ENCODE results near the gene IFI6.
"Not testable (repeated sequence)": the region's sequence is repeated elsewhere in the genome, so short reads cannot be mapped to it uniquely, and the experiment has no call there.

The IFI6 gene

GRCh38 chr1:27628712-27629111 is 43.3 kb downstream of the IFI6 start:
- DNase-seq (ENCODE audit: low spot score): no peak

DNA sequence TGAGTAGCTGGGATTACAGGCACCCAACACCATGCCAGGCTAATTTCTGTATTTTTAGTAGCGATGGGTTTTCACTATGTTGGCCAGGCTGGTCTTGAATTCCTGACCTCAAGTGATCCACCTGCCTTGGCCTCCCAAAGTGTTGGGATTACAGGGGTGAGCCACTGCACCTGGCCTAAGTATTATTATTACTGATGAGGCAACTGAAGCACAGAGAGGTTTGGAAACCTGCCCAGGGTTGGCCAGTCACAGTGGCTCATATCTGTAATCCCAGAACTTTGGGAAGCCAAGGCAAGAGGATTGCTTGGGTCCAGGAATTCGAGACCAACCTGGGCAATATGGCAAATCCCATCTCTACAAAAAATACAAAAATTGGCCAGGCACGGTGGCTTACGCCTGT is 44.3 kb downstream of the IFI6 start:
- DNase-seq (ENCODE audit: low spot score): not testable (repeated sequence)

DNA sequence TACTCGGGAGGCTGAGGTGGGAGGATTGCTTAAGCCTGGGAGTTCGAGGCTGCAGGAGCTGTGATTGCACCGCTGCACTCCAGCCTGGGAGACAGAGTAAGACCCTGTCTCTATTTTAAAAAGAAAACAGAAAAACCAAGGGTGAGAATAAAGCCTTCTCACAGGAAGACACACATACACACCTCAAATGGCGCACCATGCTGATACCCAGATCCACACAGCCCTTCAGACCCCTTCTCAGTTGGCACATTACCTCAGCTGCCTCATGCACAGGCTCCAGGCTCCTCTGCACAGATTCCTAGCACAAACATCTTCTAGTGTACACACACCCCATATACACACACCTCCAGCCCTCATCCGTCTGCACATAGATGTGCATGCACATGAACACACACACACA is 44.9 kb downstream of the IFI6 start:
- DNase-seq (ENCODE audit: low spot score): no peak

GRCh38 chr1:27626031-27626935 is 45.7 kb downstream of the IFI6 start:
- DNase-seq (ENCODE audit: low spot score): no peak

GRCh38 chr1:27624467-27625178 is 47.4 kb downstream of the IFI6 start:
- DNase-seq (ENCODE audit: low spot score): no peak

DNA sequence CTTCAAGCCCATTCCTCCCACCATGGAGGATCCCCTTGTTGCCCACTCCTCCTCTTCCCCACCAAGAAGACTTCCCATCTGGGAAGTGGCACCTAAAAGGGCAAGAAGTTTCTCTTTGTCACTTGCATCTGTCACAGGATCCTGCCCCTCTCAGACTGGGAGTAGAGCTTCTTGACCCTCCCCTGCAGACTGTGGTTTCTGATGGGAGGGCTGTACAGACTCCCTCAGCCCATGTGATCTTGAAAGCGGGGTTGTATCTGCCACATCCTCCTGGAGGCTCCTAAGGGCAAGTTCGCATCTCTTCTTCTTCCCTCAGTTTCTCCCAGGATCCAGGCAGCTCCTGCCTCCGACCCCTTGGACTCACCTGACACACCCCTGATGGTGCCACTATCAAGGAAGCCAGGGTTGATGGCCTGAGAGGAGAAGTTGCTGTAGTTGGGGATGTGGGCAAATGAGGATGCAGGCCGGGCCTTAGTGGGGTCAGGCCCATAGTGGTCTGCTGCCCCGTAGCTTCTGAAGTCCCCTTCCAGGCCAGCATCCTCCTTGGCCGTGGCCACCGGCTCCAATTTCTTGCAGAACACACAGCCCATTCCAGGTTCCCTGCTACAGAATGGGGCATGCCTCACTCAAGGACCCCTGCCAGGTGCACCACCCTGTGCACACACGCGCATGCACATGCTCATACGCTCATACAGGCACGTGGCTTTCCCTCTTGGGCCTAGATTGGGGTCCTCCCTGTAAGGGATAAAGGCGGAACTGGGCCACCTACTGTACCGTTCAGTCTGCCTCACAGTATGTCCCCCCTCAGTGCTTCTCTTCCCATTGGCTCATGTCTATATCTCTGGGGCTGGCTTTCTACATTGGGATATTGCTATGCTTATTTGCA is 48.4 kb downstream of the IFI6 start:
- peak; percentile 34 for DNase-seq (ENCODE audit: low spot score)

DNA sequence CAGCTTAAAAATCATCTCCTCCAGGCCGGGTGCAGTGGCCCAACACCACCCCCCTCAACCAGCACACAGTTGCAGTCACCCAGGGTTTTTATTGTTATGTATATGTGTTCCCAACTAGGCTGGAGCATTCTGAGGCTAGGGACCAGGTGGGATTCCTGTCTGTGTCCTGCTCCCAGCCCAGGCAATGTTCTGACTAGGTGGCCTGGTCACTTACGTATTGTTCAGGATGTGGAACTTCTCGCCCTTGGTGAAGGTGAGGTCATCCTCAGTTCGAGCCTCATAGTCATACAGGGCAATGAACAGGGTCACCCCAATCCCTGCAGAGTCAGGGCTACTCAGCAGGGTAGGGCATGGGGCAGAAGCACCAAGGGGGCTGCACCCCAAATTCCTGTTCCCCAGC is 49.2 kb downstream of the IFI6 start:
- peak; percentile 32 for DNase-seq (ENCODE audit: low spot score)

DNA sequence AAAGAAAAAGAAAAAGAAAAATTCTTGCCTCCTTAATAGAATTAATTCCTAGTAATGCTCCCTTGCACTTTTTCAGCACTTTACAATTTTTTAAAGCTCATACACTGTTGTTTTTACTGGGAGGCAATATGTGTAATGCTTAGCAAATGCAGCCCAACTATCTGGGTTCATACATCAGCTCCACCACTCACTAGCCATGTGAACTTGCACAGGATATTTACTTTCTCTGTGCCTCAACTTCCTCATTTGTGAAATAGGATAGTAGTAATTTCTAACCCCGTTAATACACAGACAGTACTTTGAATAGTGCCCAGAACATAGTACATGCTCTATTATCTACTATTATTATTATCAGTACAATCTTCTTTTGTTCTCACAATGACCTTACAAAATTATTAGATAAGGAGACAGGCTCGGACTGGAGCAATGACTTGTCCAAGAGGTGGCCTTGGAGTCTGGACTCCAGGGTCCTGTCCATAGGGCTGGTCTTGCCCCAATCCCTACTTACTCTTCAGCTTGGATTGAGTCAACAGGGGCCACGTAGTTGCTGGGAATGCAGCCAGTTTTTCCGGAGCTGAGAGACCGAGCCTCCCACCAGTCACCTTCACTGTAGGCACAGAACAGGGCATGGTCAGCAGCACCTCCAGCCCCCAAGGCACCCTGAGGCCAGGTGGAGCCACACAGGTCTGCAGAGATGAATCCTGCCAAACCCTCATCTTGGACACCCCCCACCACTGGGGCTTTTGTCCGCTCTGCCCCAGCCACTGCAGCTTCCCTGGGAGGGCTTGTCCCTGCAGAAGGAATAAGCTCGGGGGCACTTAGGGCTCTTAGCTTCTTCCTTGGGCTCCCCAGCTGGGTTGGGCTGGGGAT is 50.7 kb downstream of the IFI6 start:
- no peak for DNase-seq (ENCODE audit: low spot score)

DNA sequence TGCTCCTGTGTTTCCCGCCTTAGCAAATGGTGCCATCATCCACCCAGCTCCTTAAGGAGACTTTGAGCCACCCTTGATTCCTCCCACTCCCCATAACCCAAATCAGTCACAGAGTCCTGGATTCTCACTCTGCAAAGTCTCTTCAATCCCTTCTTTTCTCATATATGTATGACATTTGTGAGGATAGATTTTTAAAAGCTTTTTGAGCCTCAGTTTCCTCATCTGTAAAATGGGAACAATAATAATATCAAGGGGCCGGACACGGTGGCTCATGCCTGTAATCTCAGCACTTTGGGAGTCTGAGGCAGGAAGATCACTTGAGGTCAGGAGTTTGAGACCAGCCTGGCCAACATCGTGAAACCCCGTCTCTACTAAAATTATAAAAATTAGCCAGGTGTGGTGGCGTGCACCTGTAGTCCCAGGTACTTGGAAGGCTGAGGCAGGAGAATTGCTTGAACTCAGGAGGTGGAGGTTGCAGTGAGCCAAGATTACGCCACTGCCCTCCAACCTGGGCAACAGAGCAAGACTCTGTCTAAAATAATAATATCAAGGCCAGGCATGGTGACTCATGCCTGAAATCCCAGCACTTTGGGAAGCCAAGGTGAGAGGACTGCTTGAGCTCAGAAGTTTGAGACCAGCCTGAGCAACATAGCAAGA is 52.1 kb downstream of the IFI6 start:
- not testable (repeated sequence) for DNase-seq (ENCODE audit: low spot score)

DNA sequence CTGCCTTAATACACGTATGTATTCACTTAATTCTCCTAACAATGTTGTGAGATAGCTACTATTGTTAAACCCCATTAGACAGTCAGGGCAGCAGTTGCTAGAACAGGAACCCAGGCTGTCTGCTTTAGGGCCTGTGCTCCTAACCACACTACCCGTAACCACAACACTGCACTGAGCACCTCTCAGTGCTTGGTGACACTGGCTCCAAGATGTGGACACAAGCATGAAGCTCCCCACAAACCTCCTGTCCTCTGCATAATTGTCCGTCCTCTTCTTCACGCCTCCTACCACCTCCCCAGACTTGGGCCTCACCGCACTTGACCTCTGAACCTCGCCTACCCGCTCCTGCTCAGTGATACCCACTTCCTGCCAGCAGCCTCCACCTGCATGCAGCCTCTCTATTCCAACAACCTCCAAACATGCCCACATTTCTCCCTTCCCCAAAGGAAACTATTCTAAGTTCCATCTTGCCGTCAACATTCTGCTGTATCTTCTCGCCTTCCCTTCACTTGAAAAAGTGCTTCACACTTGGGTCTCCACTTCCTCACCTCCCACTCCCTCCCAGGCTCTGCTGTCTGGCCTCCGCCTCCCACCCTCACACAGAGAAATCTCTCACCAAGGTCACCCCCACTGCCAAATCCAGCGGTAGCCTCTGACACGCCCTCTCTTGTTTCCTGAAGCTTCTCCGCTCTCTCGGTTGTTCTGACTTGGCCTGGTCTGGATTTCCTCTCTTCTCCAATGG is 53.5 kb downstream of the IFI6 start:
- no peak for DNase-seq (ENCODE audit: low spot score)

- no peak for DNase-seq (ENCODE audit: low spot score)
Observed at GRCh38 chr1:27617420-27617819, 54.6 kb downstream of the IFI6 start.

DNA sequence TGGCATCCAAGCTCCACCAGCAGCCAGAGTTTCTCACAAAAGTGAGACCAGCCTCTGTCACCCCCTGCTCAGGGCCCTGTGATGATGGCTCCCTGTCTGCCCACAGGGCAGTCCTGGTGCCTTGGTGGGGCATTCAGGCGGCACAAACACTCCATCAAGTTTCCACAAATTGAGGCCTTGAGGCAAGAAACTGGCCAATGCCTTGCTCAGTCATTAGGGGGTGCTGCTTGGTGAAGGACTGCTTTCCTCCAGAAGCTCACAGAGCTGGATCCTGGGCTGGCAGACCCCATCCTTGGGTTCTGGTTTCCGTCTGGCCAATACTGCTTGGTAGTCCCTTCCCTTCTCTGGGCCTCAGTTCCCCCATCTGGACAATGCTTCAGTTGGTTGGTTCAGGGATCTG is 55.6 kb downstream of the IFI6 start:
- no peak for DNase-seq (ENCODE audit: low spot score)
